ENCODE data around the gene MGME1.
A peak's percentile ranks its signal among the peaks of the same experiment; 100 is the strongest.

The MGME1 gene, protein sequence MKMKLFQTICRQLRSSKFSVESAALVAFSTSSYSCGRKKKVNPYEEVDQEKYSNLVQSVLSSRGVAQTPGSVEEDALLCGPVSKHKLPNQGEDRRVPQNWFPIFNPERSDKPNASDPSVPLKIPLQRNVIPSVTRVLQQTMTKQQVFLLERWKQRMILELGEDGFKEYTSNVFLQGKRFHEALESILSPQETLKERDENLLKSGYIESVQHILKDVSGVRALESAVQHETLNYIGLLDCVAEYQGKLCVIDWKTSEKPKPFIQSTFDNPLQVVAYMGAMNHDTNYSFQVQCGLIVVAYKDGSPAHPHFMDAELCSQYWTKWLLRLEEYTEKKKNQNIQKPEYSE

DNA sequence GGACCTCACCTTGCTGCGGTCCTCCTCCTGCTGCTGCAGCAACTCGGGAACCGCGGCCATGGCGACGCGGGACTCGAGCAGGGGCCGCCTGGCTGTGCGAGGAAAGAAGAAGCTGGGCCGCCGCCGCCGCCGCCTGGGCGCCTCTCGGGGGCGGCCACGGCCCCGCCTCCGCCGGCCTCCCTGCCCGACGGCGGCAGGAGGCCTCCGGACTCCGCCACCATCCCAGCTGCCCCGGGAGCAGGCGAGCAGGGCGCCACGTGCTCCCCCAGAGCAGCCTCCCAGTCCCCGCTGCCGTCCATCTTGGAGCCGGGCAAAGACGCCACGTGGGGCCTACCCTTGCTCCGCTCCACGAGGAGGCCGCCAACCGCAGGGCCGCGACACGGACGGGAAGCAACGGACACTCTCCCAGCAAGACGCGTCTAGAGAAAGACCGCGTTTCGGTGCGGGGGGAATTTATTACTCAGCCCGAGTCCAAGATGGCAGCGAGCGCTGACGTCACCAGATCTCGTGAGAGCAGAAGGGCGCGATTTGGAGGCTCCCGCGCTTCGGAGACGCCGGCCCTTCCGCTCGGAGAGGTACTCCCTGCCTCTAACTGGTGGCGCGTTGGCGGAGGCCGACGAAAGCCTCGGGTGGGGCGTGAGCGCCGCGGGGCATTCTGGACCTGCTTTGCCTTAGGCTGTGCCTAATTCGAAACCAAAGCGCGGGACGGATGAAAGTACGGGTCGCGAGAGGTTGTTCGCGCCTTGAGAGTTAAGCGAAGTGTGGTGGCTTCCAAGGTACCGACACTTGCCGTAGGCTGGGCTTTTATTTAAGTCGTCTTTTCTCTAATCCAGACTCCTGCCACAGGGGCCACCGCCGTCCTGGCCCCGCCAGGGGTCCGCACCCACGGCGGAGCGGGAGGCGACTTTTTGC is at the start of gene MGME1, which contains the start of gene SNX5:
Gene MGME1, plus strand, starts transcription at position 653 of the 912 bp plus-strand sequence. CDS start 842 bp downstream, outside the sequence.
Gene SNX5, minus strand, starts transcription at position 429 of the 912 bp plus-strand sequence. Its CDS starts 369 bp downstream, at position 60.
- DNase-seq (ENCODE audit: low spot score): peak; percentile 98

DNA sequence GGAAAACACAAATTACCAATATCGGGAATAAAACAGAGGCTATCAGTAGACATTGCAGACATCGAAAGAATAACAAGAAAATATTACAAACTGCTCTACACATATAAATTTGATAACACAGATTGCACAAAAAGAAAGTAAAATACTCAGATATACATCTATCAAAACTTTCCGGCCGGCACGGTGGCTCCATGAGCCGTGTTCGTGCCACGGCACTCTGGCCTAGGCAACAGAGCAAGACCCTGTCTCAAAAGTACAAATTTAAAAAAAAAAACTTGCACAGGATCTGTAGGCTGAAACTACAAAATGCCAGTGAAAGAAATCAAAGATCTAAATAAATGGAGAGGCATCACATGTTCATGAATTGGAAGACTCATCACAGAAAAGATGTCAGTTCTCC is 49.7 kb upstream of the MGME1 start:
- DNase-seq (ENCODE audit: low spot score): no peak

DNA sequence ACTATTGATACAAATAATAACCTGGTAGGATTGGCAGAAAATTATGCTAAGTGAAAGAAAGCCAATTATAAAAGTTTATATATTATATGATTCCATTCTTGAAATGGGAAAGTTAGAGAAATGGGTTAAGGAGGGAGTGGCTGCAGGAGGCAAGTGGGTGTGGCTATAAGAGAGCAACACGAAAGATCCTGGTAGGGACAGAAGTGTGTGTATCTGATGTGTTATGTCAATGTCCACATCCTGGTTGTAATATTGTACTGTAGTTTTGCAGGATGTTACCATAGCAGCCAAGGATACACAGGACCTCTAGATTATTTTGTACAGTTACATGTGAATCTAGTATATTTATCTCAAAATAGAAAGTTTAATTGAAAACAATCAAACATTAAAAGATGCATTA is 47.0 kb upstream of the MGME1 start:
- no peak for DNase-seq (ENCODE audit: low spot score)

DNA sequence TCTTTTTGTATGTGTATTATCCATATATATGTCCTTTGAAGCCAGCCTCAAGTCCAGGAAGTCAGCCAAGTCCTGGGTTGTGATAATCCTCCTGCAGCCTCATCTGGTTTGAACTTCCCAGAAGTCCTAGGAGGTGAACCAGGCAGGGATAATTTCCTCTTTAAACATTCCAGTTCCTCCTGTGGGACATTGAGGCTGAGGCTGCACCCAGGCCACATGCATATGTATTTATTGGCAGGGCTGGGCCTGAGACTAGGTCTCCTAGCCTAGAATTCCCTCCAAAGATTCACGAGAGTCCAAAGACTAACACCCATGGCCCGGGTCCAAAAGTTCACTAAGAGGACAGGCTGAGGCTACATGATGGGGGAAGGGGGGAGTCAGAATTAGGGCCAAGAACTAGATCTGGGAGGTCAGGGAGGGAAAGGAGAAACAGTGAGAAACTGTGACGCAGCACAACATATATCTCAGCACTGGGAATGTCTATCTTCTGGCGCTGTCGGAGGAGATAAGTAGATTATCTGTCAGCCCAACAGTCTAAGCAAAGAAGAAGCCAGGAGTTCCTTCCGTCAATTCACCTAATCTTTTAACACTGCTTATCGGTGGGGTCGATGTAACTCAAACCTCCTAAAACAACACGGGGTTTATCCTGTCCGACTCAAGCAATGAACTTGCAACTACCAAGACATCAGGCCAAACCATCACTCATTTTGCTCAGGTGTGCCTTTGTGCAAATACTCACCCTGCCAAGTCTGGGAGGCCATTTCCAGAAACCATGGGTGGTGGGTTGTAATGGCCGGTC is 43.5 kb upstream of the MGME1 start:
- no peak for DNase-seq (ENCODE audit: low spot score)

GRCh38 chr20:17925940-17926300 is 42.9 kb upstream of the MGME1 start:
- no peak for DNase-seq (ENCODE audit: low spot score)

DNA sequence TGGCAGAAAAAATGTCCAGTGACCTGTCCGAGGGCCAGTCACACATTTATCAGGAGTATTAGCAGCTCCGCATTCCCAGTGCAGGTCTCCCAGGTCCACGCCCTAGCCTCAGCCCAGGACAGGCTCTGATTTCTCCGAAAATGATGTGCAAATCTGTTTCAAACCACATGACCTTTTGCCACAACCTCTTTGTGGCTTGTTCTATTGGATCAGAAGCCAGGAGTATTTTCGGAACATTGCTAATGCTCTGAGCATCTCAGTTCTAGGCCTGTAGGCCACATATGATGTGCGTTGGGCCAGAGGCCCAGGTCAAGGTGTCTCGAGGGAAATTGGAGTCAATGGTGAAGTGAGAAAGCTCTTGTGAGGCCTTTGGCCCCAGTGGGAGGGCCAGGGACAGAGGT is 40.6 kb upstream of the MGME1 start:
- no peak for DNase-seq (ENCODE audit: low spot score)

DNA sequence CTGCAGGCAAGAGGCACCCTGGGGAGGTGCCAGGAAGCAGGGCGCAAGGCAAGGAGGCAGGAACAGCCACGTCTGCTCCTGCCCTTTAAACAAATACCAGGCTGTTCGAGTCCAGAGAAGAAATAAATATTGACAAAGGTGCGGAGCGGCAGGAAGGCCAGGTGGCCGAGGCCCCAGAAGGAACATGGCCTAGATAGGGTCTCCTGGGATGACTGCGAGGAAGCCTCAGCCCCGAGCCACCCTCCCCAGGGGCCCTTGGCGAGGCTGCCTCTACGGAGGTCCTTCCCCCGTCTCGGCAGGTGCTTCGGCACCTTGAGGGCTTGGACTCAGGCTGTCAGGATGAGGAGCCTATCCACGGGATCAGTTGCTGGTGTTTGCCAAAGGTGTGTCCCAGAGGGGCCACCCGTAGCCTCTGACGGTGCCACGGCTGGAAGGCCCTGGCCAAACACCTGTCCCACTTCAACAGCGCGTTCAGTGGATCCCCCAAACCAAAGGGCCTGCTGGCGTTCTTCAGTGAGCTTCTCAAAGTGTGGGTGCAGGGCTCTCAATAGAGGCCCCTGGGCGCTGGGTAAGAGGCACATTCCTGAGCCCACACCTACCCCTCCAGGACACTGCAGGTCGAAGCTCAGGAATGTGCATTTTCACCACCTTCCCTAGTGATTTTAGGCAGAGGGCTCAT is 40.0 kb upstream of the MGME1 start:
- no peak for DNase-seq (ENCODE audit: low spot score)

DNA sequence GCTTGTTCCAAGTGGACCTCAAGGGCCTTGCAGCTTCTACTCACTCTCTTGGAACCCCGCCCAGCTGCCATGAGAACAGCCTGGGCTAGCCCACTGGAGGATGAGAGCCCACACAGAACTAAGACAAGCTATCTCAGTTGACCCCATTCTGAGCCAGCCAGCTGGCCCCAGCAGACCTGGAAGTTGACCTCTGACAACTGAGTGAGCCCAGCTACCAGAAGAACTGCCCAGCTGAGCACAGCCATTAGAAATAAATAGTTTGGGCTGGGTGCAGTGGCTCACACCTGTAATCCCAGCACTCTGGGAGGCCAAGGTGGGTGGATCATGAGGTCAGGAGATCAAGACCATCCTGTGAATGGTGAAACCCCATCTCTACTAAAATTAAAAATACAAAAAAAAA is 37.3 kb upstream of the MGME1 start:
- no peak for DNase-seq (ENCODE audit: low spot score)

- DNase-seq (ENCODE audit: low spot score): no peak
These were observed 36.4 kb upstream of the MGME1 start for GRCh38 chr20:17932396-17932795.

DNA sequence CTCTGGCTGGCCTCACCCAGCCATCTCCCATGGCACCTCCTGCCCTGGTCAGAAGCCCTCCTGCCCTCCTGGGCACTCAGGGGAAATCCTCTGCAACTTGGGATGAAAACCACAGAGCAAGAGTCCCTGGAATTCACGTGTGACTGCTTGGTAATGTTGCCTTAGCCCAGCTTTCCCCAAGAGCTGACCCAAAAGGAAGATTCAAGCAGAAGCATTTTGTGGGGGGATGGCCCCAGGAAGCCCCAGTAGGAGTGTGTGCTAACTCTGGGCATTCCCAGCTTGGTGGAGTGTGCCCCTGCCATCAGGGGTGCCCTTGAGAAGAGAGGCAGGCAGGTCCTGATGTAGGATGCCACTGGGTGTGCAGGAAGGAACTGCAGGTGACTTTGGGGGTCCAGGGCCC is 35.7 kb upstream of the MGME1 start:
- no peak for DNase-seq (ENCODE audit: low spot score)

- no peak for DNase-seq (ENCODE audit: low spot score)
These were observed 35.1 kb upstream of the MGME1 start for GRCh38 chr20:17933711-17934110.

- DNase-seq (ENCODE audit: low spot score): no peak
These were observed 34.5 kb upstream of the MGME1 start for GRCh38 chr20:17934141-17934862.

- no peak for DNase-seq (ENCODE audit: low spot score)
These were observed 33.6 kb upstream of the MGME1 start for GRCh38 chr20:17935186-17935585.

- no peak for DNase-seq (ENCODE audit: low spot score)
These were observed 33.1 kb upstream of the MGME1 start for GRCh38 chr20:17935761-17936160.

DNA sequence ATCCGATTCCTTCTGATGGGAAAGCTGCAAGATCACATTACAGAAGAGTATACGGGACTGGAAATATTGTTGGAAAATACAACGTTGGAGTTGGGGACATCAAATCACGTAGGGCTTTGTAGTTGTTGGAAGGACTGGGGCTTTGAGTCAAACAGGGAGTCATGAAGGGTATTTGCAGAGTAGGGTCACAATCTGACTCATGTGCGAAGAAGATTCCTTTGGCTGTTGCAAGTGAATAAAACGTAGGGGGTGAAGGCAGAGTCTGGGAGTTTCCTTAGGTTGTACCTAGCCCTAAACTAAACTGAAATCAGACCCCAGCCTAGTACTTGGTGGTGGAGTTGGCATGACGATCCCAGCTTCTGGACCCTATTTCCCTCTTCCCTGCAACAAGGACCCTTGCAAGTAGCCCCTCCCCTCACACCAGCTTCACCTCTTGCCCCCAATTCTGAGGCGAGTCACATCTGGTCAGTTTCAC is 32.5 kb upstream of the MGME1 start:
- no peak for DNase-seq (ENCODE audit: low spot score)

GRCh38 chr20:17936761-17937732 is 31.8 kb upstream of the MGME1 start:
- no peak for DNase-seq (ENCODE audit: low spot score)

DNA sequence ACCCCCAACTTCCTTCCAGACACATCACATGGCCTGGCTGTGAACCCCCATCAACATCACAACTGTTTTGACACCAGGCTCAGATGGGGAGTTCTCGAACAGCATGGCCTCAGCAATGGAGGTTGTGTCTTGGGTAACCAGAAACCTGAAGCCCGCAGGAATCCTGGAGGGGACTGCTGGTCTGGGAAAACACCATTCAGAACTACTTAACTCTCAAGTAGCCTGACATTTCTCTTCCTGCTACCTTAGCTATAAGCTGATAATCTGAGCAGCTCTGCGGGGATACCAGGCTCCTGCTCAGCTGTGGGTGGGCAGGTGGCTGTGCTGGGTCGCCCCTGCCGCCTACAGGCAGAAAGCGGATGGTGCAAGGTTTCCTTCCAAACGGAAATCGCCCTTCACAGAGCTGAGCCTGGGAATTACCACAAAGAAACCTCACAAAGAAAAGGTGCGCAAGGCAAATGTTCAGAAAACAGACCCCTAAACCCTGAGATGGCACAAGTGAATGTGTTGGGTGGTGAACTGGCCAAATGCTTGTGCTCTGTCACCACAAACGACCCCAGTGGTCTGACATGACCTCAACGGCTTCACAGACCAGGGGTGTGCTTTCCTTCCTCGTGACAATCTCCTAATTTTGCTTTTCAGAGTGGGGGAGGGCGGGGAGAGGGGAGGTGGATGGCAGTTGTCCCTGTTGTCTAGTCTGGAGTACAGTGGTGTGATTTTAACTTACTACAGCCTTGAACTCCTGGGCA is 29.8 kb upstream of the MGME1 start:
- peak; percentile 44 for DNase-seq (ENCODE audit: low spot score)

DNA sequence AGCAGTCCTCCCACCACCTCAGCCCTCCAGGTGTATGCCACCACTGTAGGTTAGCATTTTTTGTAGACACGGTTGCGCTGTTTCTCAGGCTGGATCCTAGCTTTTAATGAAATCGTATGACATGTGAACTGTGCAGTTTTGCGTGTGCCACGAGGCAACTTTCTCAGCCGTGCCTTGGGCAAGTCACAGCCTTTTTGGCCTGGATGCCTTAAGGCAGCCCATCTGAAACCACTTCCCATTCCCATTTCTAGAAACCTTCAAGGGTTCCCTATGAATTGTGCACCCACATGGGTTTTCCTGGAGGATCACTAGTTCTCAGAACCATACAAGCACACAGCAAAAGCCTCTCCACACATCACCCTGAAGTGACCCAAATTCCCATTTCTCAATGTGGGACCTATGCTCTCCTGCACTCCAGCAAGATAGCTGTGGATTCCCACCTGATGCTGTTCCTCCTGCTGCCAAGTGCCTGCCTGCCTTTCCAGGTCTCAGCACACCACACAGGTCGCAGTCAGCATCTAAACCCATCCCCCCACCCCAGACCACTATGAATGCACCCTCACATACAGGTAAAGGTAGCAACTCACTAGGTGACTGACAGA is 29.1 kb upstream of the MGME1 start:
- no peak for DNase-seq (ENCODE audit: low spot score)
